Activated naive CD4-positive, alpha-beta T cell treated with anti-CD3 and anti-CD28 coated beads, Interleukin-2, amount 50 U/mL, for 24 hours (primary cell): ENCODE results near the gene POLR1A.

Experiments used
- H3K27ac Mint-ChIP-seq: one replicate; pipeline ENCODE4 v1.8.0; 2021; ENCODE audit warnings: mild to moderate bottlenecking, mixed read lengths
- H3K27me3 Mint-ChIP-seq: one replicate; pipeline ENCODE4 v1.8.0; 2021; ENCODE audit warnings: mixed read lengths
- H3K36me3 Mint-ChIP-seq: one replicate; pipeline ENCODE4 v1.8.0; 2021; ENCODE audit warnings: mixed read lengths
- H3K4me1 Mint-ChIP-seq: one replicate; pipeline ENCODE4 v1.8.0; 2021; ENCODE audit warnings: mixed read lengths
- H3K4me3 Mint-ChIP-seq: one replicate; pipeline ENCODE4 v1.8.0; 2021; ENCODE audit warnings: mild to moderate bottlenecking, mixed read lengths
- H3K9me3 Mint-ChIP-seq: one replicate; pipeline ENCODE4 v1.8.0; 2021; ENCODE audit warnings: mixed read lengths

POLR1A gene

DNA sequence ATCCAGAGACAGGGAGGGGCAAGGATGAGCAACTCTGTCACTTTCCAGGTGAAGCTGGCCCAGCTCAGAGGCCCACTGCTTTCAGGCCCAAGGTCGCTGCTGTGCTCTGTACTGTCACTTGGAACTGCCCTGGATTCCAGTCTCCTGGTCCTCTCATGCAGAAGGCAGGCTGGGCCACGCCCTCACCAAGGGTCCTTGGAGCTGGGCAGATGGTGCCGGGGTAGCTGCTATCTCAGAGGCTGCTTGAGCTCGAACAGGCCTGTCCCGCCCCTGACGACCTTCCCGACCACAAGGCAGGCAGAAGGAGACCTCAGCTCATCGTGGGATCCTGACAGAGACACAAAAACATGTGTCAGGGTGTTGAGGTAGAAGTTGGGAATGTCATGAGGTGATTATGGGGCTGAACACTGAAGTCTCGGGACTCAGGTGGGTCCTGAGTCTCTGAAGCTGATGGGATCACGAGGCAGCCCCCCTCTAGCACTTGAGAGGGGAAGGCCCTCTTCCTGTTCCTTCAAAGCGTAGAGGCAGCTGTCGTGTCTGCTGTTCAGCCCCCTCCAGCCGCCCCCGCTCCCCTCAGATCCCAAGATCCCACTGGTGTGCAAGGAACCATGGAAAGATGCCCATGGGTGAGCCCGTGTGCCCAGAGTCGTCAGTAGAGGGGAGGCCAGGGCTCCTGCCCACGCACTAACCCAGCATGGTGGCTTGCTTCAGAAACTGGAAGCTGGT, 78.3 kb downstream of the POLR1A start:
- peaks cover 24% of the 10 kb centered on the region for H3K36me3 Mint-ChIP-seq
- H3K4me1 Mint-ChIP-seq: peaks cover 7% of the 10 kb centered on the region
- H3K9me3 Mint-ChIP-seq: no peaks in the 10 kb centered on the region
- no peak overlapping the region for H3K27ac Mint-ChIP-seq
- H3K4me3 Mint-ChIP-seq: no peak overlapping the region
- H3K27me3 Mint-ChIP-seq: no peaks in the 10 kb centered on the region

DNA sequence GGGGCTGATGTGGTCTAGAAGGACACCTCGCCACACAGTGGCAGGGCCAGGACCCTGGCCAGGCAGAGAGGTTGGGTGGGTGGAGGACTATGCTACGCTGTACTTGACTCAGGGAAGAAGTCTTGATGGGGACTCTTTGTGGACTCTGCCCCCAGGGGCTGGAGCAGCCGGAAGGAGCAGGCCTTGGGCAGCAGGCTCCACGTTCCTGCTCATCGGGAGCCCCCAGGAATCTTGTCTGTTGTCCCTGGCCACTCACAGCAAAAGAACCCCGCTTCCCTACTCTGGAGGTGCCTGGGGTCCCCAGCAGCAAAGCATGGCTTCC, 79.0 kb downstream of the POLR1A start:
- no peaks in the 10 kb centered on the region for H3K27me3 Mint-ChIP-seq
- H3K27ac Mint-ChIP-seq: no peak overlapping the region
- peaks cover 21% of the 10 kb centered on the region for H3K36me3 Mint-ChIP-seq
- H3K4me3 Mint-ChIP-seq: no peak overlapping the region
- no peaks in the 10 kb centered on the region for H3K9me3 Mint-ChIP-seq
- H3K4me1 Mint-ChIP-seq: peaks cover 3% of the 10 kb centered on the region

DNA sequence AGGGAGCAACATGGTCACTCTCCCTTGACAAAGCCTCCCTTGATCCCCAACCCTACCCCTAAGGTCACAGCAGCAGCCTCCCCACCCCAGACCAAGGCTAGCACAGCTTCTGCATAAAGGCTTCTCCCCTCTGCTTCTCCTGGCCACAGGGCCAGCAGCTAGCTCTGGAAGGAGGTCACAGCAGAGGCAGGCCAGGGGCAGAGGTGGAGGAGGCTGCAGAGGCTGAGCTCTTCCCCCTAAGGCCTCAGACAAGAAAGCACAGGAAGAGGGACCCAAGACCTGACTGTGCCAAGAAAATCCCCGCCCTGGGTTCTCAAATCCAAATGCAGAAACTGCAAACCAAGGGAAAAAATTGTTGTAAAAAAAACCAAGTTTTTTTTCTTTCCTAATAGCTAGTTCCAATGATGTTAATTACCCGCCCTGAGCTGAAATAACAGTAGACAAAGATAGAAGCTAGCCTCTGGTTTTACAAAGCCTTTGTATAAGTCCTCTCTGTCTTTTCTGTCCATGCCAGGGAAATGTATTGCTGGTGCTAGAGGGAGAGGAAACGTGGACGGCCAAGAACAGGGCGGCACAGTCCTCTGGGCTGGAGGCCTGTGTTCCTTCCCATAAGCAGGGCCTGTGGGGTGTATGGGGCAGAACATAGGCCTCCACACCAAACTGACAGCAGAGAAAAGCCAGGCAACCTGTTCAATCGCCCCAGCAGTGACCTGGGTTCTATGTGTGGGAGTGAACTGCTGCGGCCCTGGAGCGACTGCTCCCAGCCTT, 79.5 kb downstream of the POLR1A start:
- H3K4me1 Mint-ChIP-seq: peaks cover 3% of the 10 kb centered on the region
- peaks cover 17% of the 10 kb centered on the region for H3K36me3 Mint-ChIP-seq
- no peaks in the 10 kb centered on the region for H3K9me3 Mint-ChIP-seq
- H3K4me3 Mint-ChIP-seq: no peak overlapping the region
- no peak overlapping the region for H3K27ac Mint-ChIP-seq
- no peaks in the 10 kb centered on the region for H3K27me3 Mint-ChIP-seq

- H3K9me3 Mint-ChIP-seq: no peaks in the 10 kb centered on the region
- no peaks in the 10 kb centered on the region for H3K27me3 Mint-ChIP-seq
- H3K27ac Mint-ChIP-seq: no peak overlapping the region
Observed at GRCh38 chr2:86025229-86025820, 80.4 kb downstream of the POLR1A start.

GRCh38 chr2:86023366-86023712, 82.3 kb downstream of the POLR1A start:
- H3K27me3 Mint-ChIP-seq: no peaks in the 10 kb centered on the region
- H3K36me3 Mint-ChIP-seq: peaks cover 9% of the 10 kb centered on the region
- H3K9me3 Mint-ChIP-seq: no peaks in the 10 kb centered on the region
- no peak overlapping the region for H3K4me3 Mint-ChIP-seq
- no peaks in the 10 kb centered on the region for H3K4me1 Mint-ChIP-seq
- no peak overlapping the region for H3K27ac Mint-ChIP-seq

More at GRCh38 chr2:86025229-86025820, 80.4 kb downstream of the POLR1A start:
- Mint-ChIP-seq H3K4me1 (no peaks in the 10 kb centered on the region), H3K4me3 (no peak overlapping the region), H3K36me3 (peaks cover 14% of the 10 kb centered on the region)

DNA sequence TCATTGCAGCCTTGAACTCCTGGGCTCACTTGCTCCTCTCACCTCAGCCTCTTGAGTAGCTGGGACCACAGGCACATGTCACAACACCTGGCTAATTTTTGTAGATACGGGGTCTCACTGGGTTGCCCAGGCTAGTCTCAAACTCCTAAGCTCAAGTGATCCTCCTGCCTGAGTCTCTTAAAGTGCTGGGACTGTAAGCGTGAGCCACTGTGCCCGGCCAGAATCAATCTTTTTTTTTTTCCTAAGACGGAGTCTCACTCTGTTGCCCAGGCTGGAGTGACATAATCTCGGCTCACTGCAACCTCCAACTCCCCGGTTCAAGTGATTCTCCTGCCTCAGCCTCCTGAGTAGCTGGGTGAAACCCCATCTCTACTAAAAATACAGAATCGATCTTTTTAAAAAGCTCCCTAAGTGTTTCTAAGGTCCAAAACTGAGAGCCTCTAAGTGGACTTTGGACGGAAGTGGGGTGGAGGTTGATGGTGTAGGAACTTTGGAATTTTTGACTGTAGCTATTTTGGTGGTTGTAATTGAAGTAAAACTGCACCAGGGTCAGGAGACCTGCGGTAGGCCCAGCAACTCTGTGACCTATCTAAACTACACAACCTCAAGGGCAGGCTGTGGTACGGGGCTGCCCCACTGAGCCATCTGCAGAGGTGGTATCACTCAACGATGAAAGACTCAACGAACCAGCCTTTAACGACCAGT, 82.9 kb downstream of the POLR1A start:
- no peaks in the 10 kb centered on the region for H3K9me3 Mint-ChIP-seq
- no peaks in the 10 kb centered on the region for H3K27me3 Mint-ChIP-seq
- peaks cover 9% of the 10 kb centered on the region for H3K36me3 Mint-ChIP-seq
- H3K4me3 Mint-ChIP-seq: no peak overlapping the region
- peak overlapping the region; percentile 17 for H3K27ac Mint-ChIP-seq
- no peaks in the 10 kb centered on the region for H3K4me1 Mint-ChIP-seq

- Mint-ChIP-seq H3K27ac (no peak overlapping the region), H3K36me3 (peaks cover 5% of the 10 kb centered on the region), H3K9me3 (no peaks in the 10 kb centered on the region), H3K27me3 (no peaks in the 10 kb centered on the region), H3K4me3 (no peak overlapping the region), H3K4me1 (peaks cover 8% of the 10 kb centered on the region)
Observed at GRCh38 chr2:86021396-86022378, 84.0 kb downstream of the POLR1A start.

DNA sequence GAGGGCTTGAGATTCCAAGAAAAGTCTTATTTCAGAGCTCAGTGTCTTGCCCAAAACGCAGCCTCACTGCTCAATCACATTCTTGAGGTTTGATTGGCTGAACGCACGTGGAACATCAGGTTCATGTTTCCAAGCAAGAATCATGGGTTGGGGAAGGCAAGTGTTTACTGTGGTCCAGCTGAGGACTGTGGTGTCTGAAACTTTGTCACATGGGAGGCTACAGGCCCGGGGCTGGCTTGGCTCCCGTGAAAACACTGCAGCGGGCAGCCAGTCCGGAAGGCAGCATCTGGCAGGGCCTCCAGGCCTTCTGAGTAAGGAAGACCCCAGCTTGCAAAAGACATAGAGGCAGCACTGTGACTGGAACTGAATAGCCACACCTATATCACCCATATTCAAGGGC, 84.7 kb downstream of the POLR1A start:
- H3K27me3 Mint-ChIP-seq: no peaks in the 10 kb centered on the region
- H3K9me3 Mint-ChIP-seq: no peaks in the 10 kb centered on the region
- H3K27ac Mint-ChIP-seq: no peak overlapping the region
- H3K4me3 Mint-ChIP-seq: no peak overlapping the region
- peaks cover 10% of the 10 kb centered on the region for H3K4me1 Mint-ChIP-seq
- peaks cover 5% of the 10 kb centered on the region for H3K36me3 Mint-ChIP-seq

- no peak overlapping the region for H3K4me3 Mint-ChIP-seq
- H3K27me3 Mint-ChIP-seq: no peaks in the 10 kb centered on the region
- H3K27ac Mint-ChIP-seq: no peak overlapping the region
- peaks cover 10% of the 10 kb centered on the region for H3K4me1 Mint-ChIP-seq
- H3K9me3 Mint-ChIP-seq: peaks cover under 1% of the 10 kb centered on the region
- peaks cover 3% of the 10 kb centered on the region for H3K36me3 Mint-ChIP-seq
Observed at GRCh38 chr2:86019121-86019520, 86.6 kb downstream of the POLR1A start.

DNA sequence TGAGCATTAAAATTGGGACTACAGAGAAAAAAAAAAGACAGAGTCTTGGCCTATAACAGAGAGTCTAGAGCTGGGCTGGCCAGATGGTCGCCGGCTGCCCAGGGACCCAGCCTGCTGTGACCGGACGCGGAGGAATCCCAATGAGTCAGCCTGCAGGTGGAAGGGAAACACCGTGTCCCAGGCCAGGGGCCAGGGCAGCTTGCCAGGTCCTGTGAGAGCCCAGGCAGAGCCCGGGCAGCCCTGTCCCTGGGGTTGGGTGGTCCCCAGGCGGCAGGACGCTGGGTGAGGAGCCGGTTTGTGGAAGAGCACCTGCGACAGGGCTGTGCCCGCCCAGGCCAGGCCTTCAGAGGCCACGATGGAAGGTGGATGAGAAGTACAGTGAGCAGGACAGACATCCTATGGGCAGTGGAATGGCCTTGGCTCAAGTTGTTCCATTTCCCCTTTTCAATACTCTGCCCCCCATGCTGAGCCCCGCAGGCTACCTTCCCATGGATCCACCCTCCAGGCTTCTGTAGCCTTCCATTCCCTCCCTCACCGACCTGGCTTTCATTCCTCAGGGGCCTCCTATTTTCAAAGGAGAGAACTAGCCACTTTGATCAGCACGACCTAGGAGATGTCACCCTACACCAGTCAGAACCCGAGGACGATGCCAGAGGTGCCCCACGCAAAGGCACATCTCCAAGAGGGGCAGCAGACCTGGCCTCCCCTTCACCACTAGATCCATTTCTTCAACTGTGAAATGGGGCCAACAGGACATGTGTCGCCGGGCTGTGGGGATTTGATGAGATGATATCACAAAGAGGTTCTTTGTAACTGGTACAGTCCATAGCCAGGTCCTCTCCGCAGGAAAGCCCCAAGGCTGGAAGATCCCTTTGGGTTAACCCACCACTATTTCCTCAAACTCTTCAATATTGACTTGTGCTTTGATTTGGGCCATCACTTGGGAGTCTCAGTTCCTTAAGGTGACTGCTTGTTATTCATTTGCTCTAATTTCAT, 87.5 kb downstream of the POLR1A start:
- peaks cover 5% of the 10 kb centered on the region for H3K36me3 Mint-ChIP-seq
- H3K27me3 Mint-ChIP-seq: no peaks in the 10 kb centered on the region
- H3K4me3 Mint-ChIP-seq: no peak overlapping the region
- peaks cover 10% of the 10 kb centered on the region for H3K4me1 Mint-ChIP-seq
- H3K9me3 Mint-ChIP-seq: peaks cover 7% of the 10 kb centered on the region
- peak overlapping the region; percentile 46 for H3K27ac Mint-ChIP-seq

- peaks cover 10% of the 10 kb centered on the region for H3K4me1 Mint-ChIP-seq
- no peak overlapping the region for H3K4me3 Mint-ChIP-seq
- H3K9me3 Mint-ChIP-seq: peaks cover 7% of the 10 kb centered on the region
- peak overlapping the region; percentile 32 for H3K27ac Mint-ChIP-seq
- H3K36me3 Mint-ChIP-seq: peaks cover 5% of the 10 kb centered on the region
- H3K27me3 Mint-ChIP-seq: no peaks in the 10 kb centered on the region
Observed at GRCh38 chr2:86016581-86016980, 89.1 kb downstream of the POLR1A start.

DNA sequence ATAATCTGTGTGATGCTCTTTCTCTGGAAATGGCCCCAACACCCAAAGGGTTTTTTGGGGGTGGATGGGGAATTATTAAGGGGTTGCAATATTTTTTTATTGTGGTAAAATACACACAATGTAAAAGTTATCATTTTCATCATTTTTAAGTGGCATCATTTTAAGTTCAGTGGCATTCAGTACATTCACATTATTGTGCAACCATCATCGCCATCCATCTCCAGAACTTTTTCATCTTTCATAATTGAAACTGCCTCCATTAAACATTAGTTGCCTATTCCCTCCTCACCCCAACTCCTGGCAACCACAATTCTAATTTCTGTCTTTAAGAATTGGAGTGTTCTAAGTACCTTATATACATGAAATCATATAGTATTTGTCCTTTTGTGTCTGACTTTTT, 90.0 kb downstream of the POLR1A start:
- H3K4me1 Mint-ChIP-seq: peaks cover 10% of the 10 kb centered on the region
- no peaks in the 10 kb centered on the region for H3K27me3 Mint-ChIP-seq
- no peak overlapping the region for H3K27ac Mint-ChIP-seq
- H3K4me3 Mint-ChIP-seq: no peak overlapping the region
- H3K36me3 Mint-ChIP-seq: peaks cover 5% of the 10 kb centered on the region
- peaks cover 7% of the 10 kb centered on the region for H3K9me3 Mint-ChIP-seq

DNA sequence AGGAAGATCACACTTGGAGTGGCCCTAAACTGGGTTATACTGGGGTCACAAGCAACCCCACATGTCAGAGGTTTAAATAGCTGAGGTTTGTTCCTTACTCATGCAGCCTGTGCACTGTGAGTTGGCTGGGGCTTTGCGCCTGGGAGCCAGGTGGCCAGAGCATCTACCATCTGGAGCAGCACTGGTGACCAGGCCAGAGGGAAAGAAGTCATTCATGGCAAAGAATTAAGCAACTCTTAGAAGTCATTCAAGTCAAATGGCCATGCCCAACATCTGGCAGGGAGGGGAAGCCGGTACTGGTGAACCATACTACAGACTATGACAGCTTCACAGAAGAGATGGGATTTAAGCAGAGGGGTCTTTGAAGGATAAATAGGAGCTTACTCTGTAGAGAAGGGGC, 90.7 kb downstream of the POLR1A start:
- Mint-ChIP-seq H3K4me3 (no peak overlapping the region), H3K9me3 (peaks cover 7% of the 10 kb centered on the region), H3K4me1 (peaks cover 10% of the 10 kb centered on the region), H3K27ac (no peak overlapping the region), H3K36me3 (peaks cover 5% of the 10 kb centered on the region), H3K27me3 (no peaks in the 10 kb centered on the region)

DNA sequence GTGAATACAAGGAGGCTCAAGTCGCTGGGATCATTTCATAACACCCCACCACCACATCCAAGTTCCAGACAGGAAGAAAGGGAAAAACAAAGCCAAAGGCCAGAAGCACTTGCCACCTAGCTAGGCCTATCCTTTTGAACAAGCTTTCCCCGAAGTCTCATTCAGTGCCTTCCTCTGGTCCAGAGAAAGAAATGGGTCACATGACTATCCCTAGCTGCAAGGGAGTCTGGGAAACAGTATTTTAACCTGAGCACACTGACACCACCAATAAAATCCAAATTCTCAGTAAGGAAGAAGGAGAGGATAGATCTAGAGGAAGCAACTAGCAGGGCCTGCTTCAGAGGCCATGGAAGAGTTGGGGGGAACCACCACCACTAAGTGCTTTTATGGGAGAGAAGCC, 91.2 kb downstream of the POLR1A start:
- Mint-ChIP-seq H3K4me3 (no peak overlapping the region), H3K27ac (no peak overlapping the region), H3K4me1 (peaks cover 10% of the 10 kb centered on the region), H3K27me3 (no peaks in the 10 kb centered on the region), H3K36me3 (peaks cover 5% of the 10 kb centered on the region), H3K9me3 (peaks cover 7% of the 10 kb centered on the region)
